HEK293 (cell line): ENCODE measurements around the gene SHISA6.

ENCODE experiments used
- CTCF ChIA-PET: fragments of 350-600 bp; formaldehyde crosslinking; extraction: SDS; loops from one replicate; lab custom pipeline; 2021; ENCODE audit warnings: antibody characterized with exemption; lab: Yijun Ruan, JAX
- POLR2A ChIA-PET: fragments of 300-600 bp; formaldehyde crosslinking; extraction: SDS; loops from one replicate; lab custom pipeline; 2020; ENCODE audit warnings: antibody characterized with exemption, inconsistent platforms; lab: Yijun Ruan, JAX
- H3K27ac ChIP-seq: fragments of 200-500 bp; sonication (Bioruptor generic); 2 replicates; pipeline ENCODE4 v1.5.1; 2014; ENCODE audit warnings: low read depth, low read length, control low read depth, inconsistent platforms; ENCODE audit errors: extremely low read depth
- H3K36me3 ChIP-seq, 2 experiments: fragments of 200-500 bp in 1 of 2; sonication (Bioruptor generic) in 1 of 2; 1 replicate in 1 of 2; 2 replicates in 1 of 2; pipeline ENCODE4 v1.5.1; 2014 to 2017; ENCODE audit warnings: inconsistent platforms in 2 of 2, low read length in 2 of 2; ENCODE audit not compliant: control insufficient read depth in 2 of 2, insufficient read depth in 1 of 2
- H3K4me1 ChIP-seq: fragments of 200-500 bp; sonication (Bioruptor generic); 2 replicates; pipeline ENCODE4 v1.5.1; 2014; ENCODE audit warnings: mild to moderate bottlenecking, low read length, inconsistent platforms; ENCODE audit not compliant: control insufficient read depth, insufficient read depth
- H3K4me3 ChIP-seq: 2 replicates; pipeline ENCODE4 v1.5.1; 2011; ENCODE audit warnings: low read depth, mild to moderate bottlenecking, control low read depth, low read length, moderate library complexity
- H3K9me3 ChIP-seq: fragments of 200-500 bp; sonication (Bioruptor generic); 2 replicates; pipeline ENCODE4 v1.5.1; 2014; ENCODE audit warnings: low read depth, low read length, inconsistent platforms; ENCODE audit not compliant: control insufficient read depth, insufficient read depth
- EGR2 ChIP-seq: fragments of 450-650 bp; formaldehyde crosslinking; IDR thresholded peaks from 2 replicates; pipeline ENCODE4 v1.5.1; 2016; ENCODE audit warnings: low read depth, missing biosample characterization, missing genetic modification characterization
- KLF9 ChIP-seq: fragments of 450-650 bp; formaldehyde crosslinking; IDR thresholded peaks from 2 replicates; pipeline ENCODE4 v1.5.1; 2016; ENCODE audit warnings: missing biosample characterization, missing genetic modification characterization, low read depth
- MZF1 ChIP-seq: fragments of 450-650 bp; formaldehyde crosslinking; IDR thresholded peaks from 2 replicates; pipeline ENCODE4 v1.5.1; 2017; ENCODE audit warnings: missing biosample characterization, missing genetic modification characterization, borderline replicate concordance
- PRDM2 ChIP-seq: fragments of 450-650 bp; formaldehyde crosslinking; IDR thresholded peaks from 2 replicates; pipeline ENCODE4 v1.5.1; 2016; ENCODE audit warnings: missing biosample characterization, missing genetic modification characterization, borderline replicate concordance
- TCF7L2 ChIP-seq: IDR thresholded peaks from 2 replicates; pipeline ENCODE4 v1.6.1; 2011; ENCODE audit warnings: low read depth, mild to moderate bottlenecking, inconsistent platforms, low read length, moderate library complexity, borderline replicate concordance
- ZBTB1 ChIP-seq: fragments of 450-650 bp; formaldehyde crosslinking; IDR thresholded peaks from 2 replicates; pipeline ENCODE4 v1.5.1; 2016; ENCODE audit warnings: missing biosample characterization, missing genetic modification characterization
- ZFP37 ChIP-seq: fragments of 450-650 bp; formaldehyde crosslinking; IDR thresholded peaks from 2 replicates; pipeline ENCODE4 v1.5.1; 2016; ENCODE audit warnings: missing biosample characterization, missing genetic modification characterization
- ZNF155 ChIP-seq: fragments of 450-650 bp; formaldehyde crosslinking; IDR thresholded peaks from 2 replicates; pipeline ENCODE4 v1.5.1; 2016; ENCODE audit warnings: missing biosample characterization, missing genetic modification characterization
- ZNF214 ChIP-seq: fragments of 450-650 bp; formaldehyde crosslinking; IDR thresholded peaks from 2 replicates; pipeline ENCODE4 v1.5.1; 2017; ENCODE audit warnings: missing biosample characterization, mild to moderate bottlenecking, missing genetic modification characterization, borderline replicate concordance
- ZNF26 ChIP-seq: fragments of 450-650 bp; formaldehyde crosslinking; IDR thresholded peaks from 2 replicates; pipeline ENCODE4 v1.5.1; 2016; ENCODE audit warnings: missing biosample characterization, missing genetic modification characterization
- ZNF274 ChIP-seq, 2 experiments: fragments of 200-500 bp in 1 of 2; fragments of 450-650 bp in 1 of 2; sonication (Bioruptor generic) in 1 of 2; formaldehyde crosslinking in 1 of 2; IDR thresholded peaks; 2 replicates each; pipeline versions ENCODE4 v1.5.1 to v1.6.1; 2014 to 2016; ENCODE audit warnings: borderline replicate concordance in 1 of 2, inconsistent platforms in 1 of 2, low read length in 1 of 2, missing biosample characterization in 1 of 2, missing genetic modification characterization in 1 of 2
- ZNF311 ChIP-seq: fragments of 450-650 bp; formaldehyde crosslinking; IDR thresholded peaks from 2 replicates; pipeline ENCODE4 v1.5.1; 2017; ENCODE audit warnings: missing biosample characterization, missing genetic modification characterization, borderline replicate concordance
- ZNF341 ChIP-seq: fragments of 450-650 bp; formaldehyde crosslinking; IDR thresholded peaks from 2 replicates; pipeline ENCODE4; 2016; ENCODE audit warnings: low read depth, missing biosample characterization, missing genetic modification characterization
- ZNF488 ChIP-seq: fragments of 450-650 bp; formaldehyde crosslinking; IDR thresholded peaks from 2 replicates; pipeline ENCODE4 v1.5.1; 2016; ENCODE audit warnings: missing biosample characterization, missing genetic modification characterization
- ZNF521 ChIP-seq: fragments of 450-650 bp; formaldehyde crosslinking; IDR thresholded peaks from 2 replicates; pipeline ENCODE4 v1.5.1; 2017; ENCODE audit warnings: missing biosample characterization, mild to moderate bottlenecking, missing genetic modification characterization
- ZNF600 ChIP-seq: fragments of 450-650 bp; formaldehyde crosslinking; IDR thresholded peaks from 2 replicates; pipeline ENCODE4 v1.5.1; 2016; ENCODE audit warnings: missing biosample characterization, missing genetic modification characterization
- ZNF660 ChIP-seq: fragments of 450-650 bp; IDR thresholded peaks from 2 replicates; pipeline ENCODE4 v1.5.1; 2018; ENCODE audit warnings: missing biosample characterization, mild to moderate bottlenecking, missing genetic modification characterization
- ZNF677 ChIP-seq: fragments of 450-650 bp; IDR thresholded peaks from 2 replicates; pipeline ENCODE4 v1.5.0; 2018; ENCODE audit warnings: missing biosample characterization, mild to moderate bottlenecking, missing genetic modification characterization, moderate library complexity
- ZNF776 ChIP-seq: fragments of 450-650 bp; formaldehyde crosslinking; IDR thresholded peaks from 2 replicates; pipeline ENCODE4 v1.5.0; 2017; ENCODE audit warnings: missing biosample characterization, missing genetic modification characterization, borderline replicate concordance

Gene SHISA6

GRCh38 chr17:11391134-11391533 is 150.1 kb downstream of the SHISA6 start (continued):
- no peak for TF ChIP-seq ZNF488 (tag by site-specific recombination)

GRCh38 chr17:11404431-11405276 is 163.6 kb downstream of the SHISA6 start:
- TF ChIP-seq ZNF660 (tag by site-specific recombination), result no peak
- TF ChIP-seq ZNF26 (tag by site-specific recombination), result no peak
- no peak for TF ChIP-seq ZNF274 (IDR thresholded peaks at IDR 0.05; ENCODE audit: low read length)
- no peak for TF ChIP-seq ZNF274 (tag by site-specific recombination; IDR thresholded peaks at IDR 0.05; ENCODE audit: borderline replicate concordance)
- TF ChIP-seq TCF7L2, result no peak
- TF ChIP-seq, all 188 proteins: peak for 0
- POLR2A ChIA-PET, result no interaction called here
- H3K9me3 ChIP-seq, result no peaks in the 10 kb centered on the region; the same call in 1 of the 2 replicates
- H3K36me3 ChIP-seq, result no peaks in the 10 kb centered on the region
- CTCF ChIA-PET, result interaction anchor here (0.6 kb wide), 1 partner anchor 104 kb away, joined by 3 read pairs; no protein-coding TSS in a partner anchor
- no peaks in the 10 kb centered on the region for H3K4me1 ChIP-seq
- H3K4me3 ChIP-seq, result no peak overlapping the region
- no peak overlapping the region for H3K27ac ChIP-seq

- POLR2A ChIA-PET, result no interaction called here
- Histone ChIP-seq H3K4me1 (no peaks in the 10 kb centered on the region), H3K27ac (no peak overlapping the region), H3K9me3 (no peaks in the 10 kb centered on the region; the same call in 1 of the 2 replicates), H3K4me3 (no peak overlapping the region), H3K36me3 (no peaks in the 10 kb centered on the region)
- CTCF ChIA-PET, result interaction anchor here (0.6 to 0.7 kb wide), 2 partner anchors 36 to 237 kb away, joined by 3 read pairs; no protein-coding TSS in a partner anchor
- TF ChIP-seq ZNF214 (tag by site-specific recombination) (no peak), ZNF521 (tag by site-specific recombination) (no peak), ZNF155 (tag by site-specific recombination) (no peak), EGR2 (tag by site-specific recombination) (no peak), ZFP37 (no peak)
Measured at GRCh38 chr17:11406716-11407115, 165.7 kb downstream of the SHISA6 start.

GRCh38 chr17:11412654-11413053 is 171.6 kb downstream of the SHISA6 start:
- no peaks in the 10 kb centered on the region for H3K36me3 ChIP-seq
- POLR2A ChIA-PET, result no interaction called here
- H3K27ac ChIP-seq, result no peak overlapping the region
- CTCF ChIA-PET, result no interaction called here
- no peak overlapping the region for H3K4me3 ChIP-seq
- no peaks in the 10 kb centered on the region for H3K4me1 ChIP-seq
- no peaks in the 10 kb centered on the region for H3K9me3 ChIP-seq
- TF ChIP-seq ZNF488 (tag by site-specific recombination), result no peak
- no peak for TF ChIP-seq PRDM2 (tag by site-specific recombination)
- no peak for TF ChIP-seq ZNF776 (tag by site-specific recombination)
- no peak for TF ChIP-seq ZNF341
- TF ChIP-seq MZF1 (tag by site-specific recombination), result no peak
- TF ChIP-seq ZBTB1, result no peak
- TF ChIP-seq ZNF600 (tag by site-specific recombination), result no peak
- no peak for TF ChIP-seq ZNF311 (tag by site-specific recombination)
- no peak for TF ChIP-seq ZNF677 (tag by site-specific recombination)
- TF ChIP-seq KLF9 (tag by site-specific recombination), result no peak
